RWPE2 (cell line): ENCODE data around the gene SLC25A5.

Source experiments
- ATAC-seq: fragments of 200-7000 bp; cut with Tn5 transposase; 3 replicates; pipeline ENCODE4 v1.9.1; 2021; ENCODE audit warnings: low read depth
- DNase-seq: peaks from one replicate; pipeline ENCODE4 v3.0.0-alpha.2; 2020; ENCODE audit warnings: low spot score
- H3K27ac ChIP-seq: fragments of 450-650 bp; 2 replicates; pipeline ENCODE4 v1.5.1; 2017; ENCODE audit warnings: mild to moderate bottlenecking; ENCODE audit not compliant: poor library complexity, severe bottlenecking
- H3K27me3 ChIP-seq: fragments of 250-450 bp; sonication (Bioruptor Pico); 2 replicates; pipeline ENCODE4 v1.5.1; 2021; ENCODE audit warnings: mild to moderate bottlenecking, moderate library complexity; ENCODE audit not compliant: insufficient read depth, poor library complexity, severe bottlenecking
- H3K36me3 ChIP-seq: fragments of 250-450 bp; sonication (Bioruptor Pico); 2 replicates; pipeline ENCODE4 v1.5.1; 2020; ENCODE audit warnings: low read depth, mild to moderate bottlenecking, moderate library complexity
- H3K4me1 ChIP-seq: fragments of 250-450 bp; sonication (Bioruptor Pico); 2 replicates; pipeline ENCODE4 v1.5.1; 2021; ENCODE audit warnings: mild to moderate bottlenecking, moderate library complexity; ENCODE audit not compliant: insufficient read depth, poor library complexity, severe bottlenecking
- H3K4me3 ChIP-seq: fragments of 250-450 bp; sonication (Bioruptor Pico); 2 replicates; pipeline ENCODE4 v1.5.1; 2021; ENCODE audit warnings: mild to moderate bottlenecking, moderate library complexity; ENCODE audit not compliant: severe bottlenecking
- H3K9me3 ChIP-seq: fragments of 250-450 bp; sonication (Bioruptor Pico); 2 replicates; pipeline ENCODE4 v1.5.1; 2021; ENCODE audit warnings: mild to moderate bottlenecking, moderate library complexity; ENCODE audit not compliant: severe bottlenecking
- TF ChIP-seq, protein P1 (sequence below): fragments of 450-650 bp; IDR thresholded peaks from one replicate; pipeline ENCODE4 v1.5.1; 2017; ENCODE audit warnings: mild to moderate bottlenecking, moderate library complexity; ENCODE audit not compliant: poor library complexity, severe bottlenecking

Gene SLC25A5

DNA sequence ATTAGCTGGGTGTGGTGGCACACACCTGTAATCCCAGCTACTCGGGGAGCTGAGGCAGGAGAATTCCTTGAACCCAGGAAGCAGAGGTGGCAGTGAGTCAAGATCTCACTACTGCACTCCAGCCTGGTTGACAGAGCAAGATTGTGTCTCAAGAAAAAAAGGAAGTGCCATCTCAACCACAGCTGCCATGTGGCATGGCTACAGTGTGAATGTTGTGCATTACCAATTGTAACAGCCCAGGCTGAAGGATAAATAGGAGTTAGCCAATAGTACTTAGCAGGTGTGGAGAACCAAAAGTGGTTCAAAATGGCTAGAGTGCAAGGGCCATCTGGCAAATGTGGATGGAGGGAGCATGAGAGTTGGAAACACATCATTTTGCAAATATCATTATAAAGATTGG, 28.9 kb downstream of the SLC25A5 start:
- Histone ChIP-seq H3K27ac (no peak overlapping the region), H3K36me3 (no peaks in the 10 kb centered on the region), H3K4me1 (peaks cover 33% of the 10 kb centered on the region), H3K27me3 (no peaks in the 10 kb centered on the region), H3K4me3 (no peak overlapping the region), H3K9me3 (no peaks in the 10 kb centered on the region)
- DNase-seq (no peak), ATAC-seq (no peak)
- TF ChIP-seq, protein P1, sequence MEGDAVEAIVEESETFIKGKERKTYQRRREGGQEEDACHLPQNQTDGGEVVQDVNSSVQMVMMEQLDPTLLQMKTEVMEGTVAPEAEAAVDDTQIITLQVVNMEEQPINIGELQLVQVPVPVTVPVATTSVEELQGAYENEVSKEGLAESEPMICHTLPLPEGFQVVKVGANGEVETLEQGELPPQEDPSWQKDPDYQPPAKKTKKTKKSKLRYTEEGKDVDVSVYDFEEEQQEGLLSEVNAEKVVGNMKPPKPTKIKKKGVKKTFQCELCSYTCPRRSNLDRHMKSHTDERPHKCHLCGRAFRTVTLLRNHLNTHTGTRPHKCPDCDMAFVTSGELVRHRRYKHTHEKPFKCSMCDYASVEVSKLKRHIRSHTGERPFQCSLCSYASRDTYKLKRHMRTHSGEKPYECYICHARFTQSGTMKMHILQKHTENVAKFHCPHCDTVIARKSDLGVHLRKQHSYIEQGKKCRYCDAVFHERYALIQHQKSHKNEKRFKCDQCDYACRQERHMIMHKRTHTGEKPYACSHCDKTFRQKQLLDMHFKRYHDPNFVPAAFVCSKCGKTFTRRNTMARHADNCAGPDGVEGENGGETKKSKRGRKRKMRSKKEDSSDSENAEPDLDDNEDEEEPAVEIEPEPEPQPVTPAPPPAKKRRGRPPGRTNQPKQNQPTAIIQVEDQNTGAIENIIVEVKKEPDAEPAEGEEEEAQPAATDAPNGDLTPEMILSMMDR = no peak

DNA sequence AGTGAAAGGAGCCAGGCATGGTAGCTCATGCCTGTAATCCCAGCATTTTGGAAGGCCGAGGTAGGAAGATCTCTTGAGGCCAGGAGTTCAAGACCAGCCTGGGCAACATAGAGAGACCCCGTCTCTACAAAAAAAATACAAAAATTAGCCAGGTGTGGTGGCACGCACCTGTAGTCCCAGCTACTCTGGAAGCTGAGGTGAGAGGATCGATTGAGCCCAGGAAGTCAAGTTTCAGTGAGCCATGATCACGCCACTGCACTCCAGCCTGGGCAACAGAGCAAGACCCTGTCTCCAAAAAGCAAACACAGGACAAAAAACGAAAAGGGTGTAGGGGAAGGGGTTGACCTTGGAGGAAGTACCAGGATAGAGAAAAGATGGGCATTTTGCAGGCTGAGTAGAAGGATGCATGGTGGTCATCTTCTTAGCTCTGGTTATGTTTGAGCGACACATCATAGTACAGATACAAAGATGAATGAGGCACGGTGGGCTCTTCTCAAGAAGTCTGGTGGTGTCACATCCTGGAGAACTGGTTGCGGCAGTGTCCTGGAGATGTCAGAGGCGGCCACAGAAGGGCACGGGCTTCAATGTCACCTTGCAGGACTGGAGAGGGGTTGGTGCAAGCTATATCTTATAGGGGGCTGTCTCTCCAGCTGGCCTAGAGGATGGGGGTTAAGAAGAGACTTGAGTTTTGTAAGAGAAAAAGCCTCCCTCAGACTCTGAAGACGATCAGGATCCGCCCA, 32.0 kb downstream of the SLC25A5 start:
- ATAC-seq = no peak
- H3K4me3 ChIP-seq = no peak overlapping the region
- TF ChIP-seq, protein P1 = no peak
- H3K4me1 ChIP-seq = peaks cover 31% of the 10 kb centered on the region
- DNase-seq = no peak
- peak overlapping the region; percentile 95 for H3K27ac ChIP-seq
- no peaks in the 10 kb centered on the region for H3K9me3 ChIP-seq
- no peaks in the 10 kb centered on the region for H3K27me3 ChIP-seq
- H3K36me3 ChIP-seq = no peaks in the 10 kb centered on the region

DNA sequence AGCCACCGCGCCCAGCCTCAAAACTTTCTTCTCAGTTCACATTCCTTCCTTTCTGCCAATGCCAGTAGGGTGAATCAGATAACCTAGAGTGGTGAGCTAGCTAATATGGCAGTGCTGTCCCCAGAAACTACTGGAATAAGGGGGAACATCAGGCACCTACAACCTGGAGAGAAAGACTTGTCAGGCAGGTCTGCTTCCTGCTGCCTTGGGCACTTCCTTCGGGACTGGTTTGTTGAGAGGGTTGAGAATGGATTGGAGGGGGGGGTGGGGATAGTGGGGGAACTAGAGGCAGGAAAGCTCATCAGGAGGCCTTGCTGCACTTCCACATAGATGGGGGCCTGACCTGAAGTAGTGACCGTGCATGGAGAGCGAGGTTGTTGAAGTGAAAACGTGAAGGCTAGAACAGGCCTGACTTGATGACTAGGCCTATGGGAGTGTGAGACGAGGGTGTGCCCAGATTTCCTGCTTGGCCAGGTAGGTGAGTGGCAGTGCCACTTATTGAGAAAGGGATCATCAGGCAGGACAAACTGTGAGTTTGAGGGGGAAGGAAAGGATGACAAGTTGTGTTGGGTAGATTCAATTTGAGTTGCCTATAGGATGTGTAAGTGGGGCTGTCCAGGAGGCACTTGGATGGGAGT, 33.4 kb downstream of the SLC25A5 start:
- Histone ChIP-seq H3K36me3 (no peaks in the 10 kb centered on the region), H3K9me3 (no peaks in the 10 kb centered on the region), H3K4me1 (peaks cover 31% of the 10 kb centered on the region), H3K27ac (peak overlapping the region; percentile 95), H3K27me3 (no peaks in the 10 kb centered on the region), H3K4me3 (no peak overlapping the region)
- DNase-seq (no peak), ATAC-seq (no peak)
- TF ChIP-seq, protein P1 = no peak

DNA sequence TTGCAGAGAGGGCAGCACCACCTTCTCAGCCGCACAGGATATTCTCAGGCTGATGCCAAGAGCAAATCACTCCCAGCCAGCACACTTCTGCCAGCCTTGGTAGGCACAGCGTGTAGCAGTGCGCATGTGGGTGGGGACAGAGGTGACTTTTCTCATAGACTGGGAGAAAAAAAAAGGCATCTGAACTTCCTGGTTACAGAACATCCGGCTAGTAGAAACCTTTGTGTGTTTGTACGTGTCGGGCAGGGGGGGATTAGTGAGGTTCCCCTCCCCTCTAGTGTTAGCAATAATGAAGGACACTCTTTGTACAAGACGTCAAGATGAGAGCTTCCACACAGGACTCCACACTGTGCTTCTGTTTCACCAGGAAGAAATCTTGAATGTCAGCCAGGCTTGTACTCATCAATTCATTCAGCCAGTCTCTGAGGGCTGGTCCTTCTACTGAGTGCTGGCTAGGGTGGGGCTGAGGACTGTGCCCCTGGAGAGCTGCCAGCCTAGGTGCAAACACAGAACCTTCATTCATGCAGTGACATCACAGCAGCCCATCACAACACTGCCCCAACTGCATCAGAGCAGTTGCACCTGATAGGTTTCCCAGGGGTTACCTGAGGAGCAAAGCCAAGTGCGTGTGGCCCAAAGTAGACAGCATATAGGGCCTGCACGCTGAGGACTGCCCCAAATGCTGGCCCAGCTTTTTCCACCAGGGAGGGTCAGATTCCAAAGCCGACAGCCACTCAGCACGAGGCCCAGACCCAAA, 34.7 kb downstream of the SLC25A5 start:
- H3K27me3 ChIP-seq = no peaks in the 10 kb centered on the region
- ATAC-seq = peak; percentile 74

More for the DNA sequence above, 34.7 kb downstream of the SLC25A5 start:
- H3K27ac ChIP-seq = peak overlapping the region; percentile 95
- H3K9me3 ChIP-seq = no peaks in the 10 kb centered on the region
- H3K4me1 ChIP-seq = peaks cover 34% of the 10 kb centered on the region
- no peak overlapping the region for H3K4me3 ChIP-seq
- TF ChIP-seq, protein P1 = no peak
- DNase-seq = peak; percentile 68
- H3K36me3 ChIP-seq = no peaks in the 10 kb centered on the region
